Measurements from ENCODE around the gene DSCAML1. TPM values are rescaled to one million over a fixed set of nuclear protein-coding genes. Genes with fewer than 3 reads are reported as not detected.
A peak's percentile ranks its signal among the peaks of the same experiment; 100 is the strongest.

Gene DSCAML1
- total RNA-seq, 2 donors from 2014 or later: 0.67 to 1.3 TPM

GRCh38 chr11:117809236-117810055, 12.4 kb upstream of the DSCAML1 start:
- Histone ChIP-seq H3K4me3 (peak overlapping the region in 1 of 2 donors; percentile 11), H3K27ac (peak overlapping the region; percentile 42 to 64)
- TF ChIP-seq, protein P1, sequence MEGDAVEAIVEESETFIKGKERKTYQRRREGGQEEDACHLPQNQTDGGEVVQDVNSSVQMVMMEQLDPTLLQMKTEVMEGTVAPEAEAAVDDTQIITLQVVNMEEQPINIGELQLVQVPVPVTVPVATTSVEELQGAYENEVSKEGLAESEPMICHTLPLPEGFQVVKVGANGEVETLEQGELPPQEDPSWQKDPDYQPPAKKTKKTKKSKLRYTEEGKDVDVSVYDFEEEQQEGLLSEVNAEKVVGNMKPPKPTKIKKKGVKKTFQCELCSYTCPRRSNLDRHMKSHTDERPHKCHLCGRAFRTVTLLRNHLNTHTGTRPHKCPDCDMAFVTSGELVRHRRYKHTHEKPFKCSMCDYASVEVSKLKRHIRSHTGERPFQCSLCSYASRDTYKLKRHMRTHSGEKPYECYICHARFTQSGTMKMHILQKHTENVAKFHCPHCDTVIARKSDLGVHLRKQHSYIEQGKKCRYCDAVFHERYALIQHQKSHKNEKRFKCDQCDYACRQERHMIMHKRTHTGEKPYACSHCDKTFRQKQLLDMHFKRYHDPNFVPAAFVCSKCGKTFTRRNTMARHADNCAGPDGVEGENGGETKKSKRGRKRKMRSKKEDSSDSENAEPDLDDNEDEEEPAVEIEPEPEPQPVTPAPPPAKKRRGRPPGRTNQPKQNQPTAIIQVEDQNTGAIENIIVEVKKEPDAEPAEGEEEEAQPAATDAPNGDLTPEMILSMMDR (IDR thresholded peaks at IDR 0.05): peak; percentile 39 to 78

DNA sequence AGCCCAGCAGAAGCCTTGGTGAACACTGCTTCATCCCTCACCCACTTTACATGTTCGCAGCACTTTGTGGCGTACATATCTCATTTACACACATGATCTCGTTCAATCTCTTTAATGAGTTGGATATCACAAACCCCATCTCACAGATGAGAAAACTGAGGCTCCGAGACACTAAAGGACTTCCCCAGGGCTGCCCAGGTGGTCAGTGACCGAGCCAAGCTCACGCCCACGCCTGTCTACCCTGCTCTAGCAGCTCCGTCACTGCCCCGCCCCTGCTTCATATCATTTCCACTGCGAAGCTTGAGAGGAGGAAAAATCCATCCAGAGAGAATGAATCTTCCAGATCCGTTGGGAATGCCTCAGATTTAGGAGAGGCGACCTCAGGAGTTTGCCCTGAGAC, 11.8 kb upstream of the DSCAML1 start:
- peak overlapping the region in 1 of 2 donors; percentile 11 for H3K4me3 ChIP-seq
- H3K9me3 ChIP-seq: no peaks in the 10 kb centered on the region
- no peaks in the 10 kb centered on the region for H3K27me3 ChIP-seq
- H3K27ac ChIP-seq: peak overlapping the region; percentile 42 to 64
- no peaks in the 10 kb centered on the region for H3K36me3 ChIP-seq
- DNase-seq (ENCODE audit: low spot score): no peak
- peaks cover 0 to 15% of the 10 kb centered on the region in 2 donors for H3K4me1 ChIP-seq
- TF ChIP-seq, protein P1 (IDR thresholded peaks at IDR 0.05): no peak

More at GRCh38 chr11:117809236-117810055, 12.4 kb upstream of the DSCAML1 start:
- Histone ChIP-seq H3K27me3 (no peaks in the 10 kb centered on the region), H3K9me3 (no peaks in the 10 kb centered on the region), H3K36me3 (no peaks in the 10 kb centered on the region), H3K4me1 (peaks cover 0 to 19% of the 10 kb centered on the region in 2 donors)
- DNase-seq (ENCODE audit: low spot score): peak; percentile 83

DNA sequence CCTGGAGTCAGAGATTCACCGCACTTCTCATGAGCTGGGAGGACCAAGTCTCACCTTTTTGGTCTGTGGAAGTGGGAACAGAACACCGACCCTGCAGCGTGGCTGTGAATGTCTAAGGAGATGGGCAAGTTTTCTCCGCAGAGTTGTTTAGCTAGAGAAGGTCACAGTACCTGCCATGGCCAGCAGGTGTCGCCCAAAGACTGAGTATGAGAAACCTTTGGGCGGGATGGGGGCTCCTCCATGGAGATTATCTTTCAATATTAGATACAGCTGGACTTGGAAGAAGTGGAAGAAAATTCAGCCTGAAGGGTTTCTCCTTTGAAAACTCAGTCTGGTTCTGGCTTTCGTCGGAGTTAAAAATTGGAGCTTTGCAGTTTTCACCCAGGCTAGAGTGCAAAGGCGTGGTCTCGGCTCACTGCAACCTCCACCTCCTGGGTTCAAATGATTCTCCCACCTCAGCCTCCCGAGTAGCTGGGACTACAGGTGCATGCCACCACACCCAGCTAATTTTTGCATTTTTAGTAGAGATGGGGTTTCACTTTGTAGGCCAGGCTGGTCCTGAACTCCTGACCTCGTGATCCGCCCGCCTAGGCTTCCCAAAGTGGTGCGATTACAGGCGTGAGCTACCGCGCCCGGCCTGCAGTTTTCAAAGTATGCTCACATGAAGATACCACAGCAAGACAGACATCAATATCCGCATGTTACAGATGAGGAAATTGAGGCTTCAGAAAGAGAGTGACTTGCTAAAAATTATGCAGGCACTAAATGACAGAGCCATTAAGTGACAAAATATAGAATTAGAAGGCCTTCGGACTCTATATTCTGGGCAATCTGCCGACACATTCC, 10.7 kb upstream of the DSCAML1 start:
- Histone ChIP-seq H3K36me3 (no peaks in the 10 kb centered on the region), H3K9me3 (no peaks in the 10 kb centered on the region), H3K27me3 (no peaks in the 10 kb centered on the region), H3K4me3 (no peak overlapping the region), H3K4me1 (peaks cover 0 to 15% of the 10 kb centered on the region in 2 donors), H3K27ac (peak overlapping the region in 1 of 2 donors; percentile 42)
- peak; percentile 91 for DNase-seq (ENCODE audit: low spot score)
- TF ChIP-seq, protein P1 (IDR thresholded peaks at IDR 0.05): peak; percentile 89 to 94

DNA sequence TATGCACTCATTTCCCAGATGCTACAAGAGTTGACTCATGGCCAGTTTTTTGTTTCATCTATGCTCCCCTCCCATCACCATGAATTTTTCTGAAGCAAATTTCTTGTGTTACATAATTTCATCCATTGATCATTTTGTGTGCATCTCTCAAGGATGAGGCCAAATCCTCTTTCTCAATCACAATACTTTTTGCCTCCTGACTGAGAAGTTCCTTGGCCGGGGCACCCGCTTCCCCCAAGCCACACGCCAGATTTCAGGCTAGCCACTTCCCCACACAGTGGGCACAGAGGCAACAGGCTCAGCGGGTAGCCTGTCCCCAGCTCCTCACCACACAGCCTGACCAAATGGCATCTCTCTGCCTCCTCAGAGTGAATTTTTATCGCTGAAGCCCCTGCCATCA, 9.8 kb upstream of the DSCAML1 start:
- Histone ChIP-seq H3K27me3 (no peaks in the 10 kb centered on the region), H3K9me3 (no peaks in the 10 kb centered on the region), H3K27ac (no peak overlapping the region), H3K36me3 (no peaks in the 10 kb centered on the region), H3K4me1 (peaks cover 0 to 15% of the 10 kb centered on the region in 2 donors), H3K4me3 (no peak overlapping the region)
- TF ChIP-seq, protein P1 (IDR thresholded peaks at IDR 0.05): no peak
- no peak for DNase-seq (ENCODE audit: low spot score)

- peaks cover 0 to 15% of the 10 kb centered on the region in 2 donors for H3K4me1 ChIP-seq
- H3K27me3 ChIP-seq: no peaks in the 10 kb centered on the region
- TF ChIP-seq, protein P1 (IDR thresholded peaks at IDR 0.05): no peak
- H3K4me3 ChIP-seq: no peak overlapping the region
- H3K36me3 ChIP-seq: no peaks in the 10 kb centered on the region
- no peak for DNase-seq (ENCODE audit: low spot score)
- no peaks in the 10 kb centered on the region for H3K9me3 ChIP-seq
- no peak overlapping the region for H3K27ac ChIP-seq
Measured at GRCh38 chr11:117805045-117805444, 8.0 kb upstream of the DSCAML1 start.

Data from right atrium auricular region (tissue), 2 donors.